Right ventricle myocardium inferior (tissue), 1 donor: ENCODE results near the gene RSPO1. TPM values are rescaled to one million over a fixed set of nuclear protein-coding genes. Genes with fewer than 3 reads are reported as not detected.
"Not testable (repeated sequence)": the region's sequence is repeated elsewhere in the genome, so short reads cannot be mapped to it uniquely, and the experiment has no call there.

Experiments
- ATAC-seq: fragments of 200-7000 bp; cut with Tn5 transposase; one replicate; pipeline ENCODE4 v1.9.1; 2020; ENCODE audit warnings: mild to moderate bottlenecking, moderate library complexity
- DNase-seq: peaks from one replicate; pipeline ENCODE4 v3.0.0; 2021; ENCODE audit errors: missing footprints
- intact Hi-C: fragments of 100-400 bp; cut with DNase I; formaldehyde crosslinking; loops from one replicate; pipeline ENCODE4 v1.11.0; 2022
- long read RNA-seq: library from polyadenylated mRNA; unstranded; transcript quantifications from one replicate; pipeline ENCODE4 v2.0.0, GENCODE V29; 2021
- total RNA-seq: library from RNA; stranded (reverse); fragmentation: NEBNext Ultra II Directional; extraction: Animal tissue kit (Norgen Biotek cat#: 25700); gene quantifications from one replicate; pipeline ENCODE4 v1.2.1, GENCODE V29; 2021
- donor health status: DM: no; HTN: yes; CAD: no; lungs with severe emphysema.

RSPO1 gene
- not detected for total RNA-seq
- long read RNA-seq: 0 reads

GRCh38 chr1:37634244-37634991 lies at the start of gene RSPO1:
Gene RSPO1 (minus strand): TSS chr1:37634892. CDS start chr1:37629661, 5,231 bp downstream.
- intact Hi-C loops: no loop called here
- ATAC-seq (no peak), DNase-seq (no peak)

GRCh38 chr1:37684182-37684581 lies 49.5 kb upstream of the RSPO1 start:
- DNase-seq, ATAC-seq: not testable (repeated sequence)
- intact Hi-C loops: loop anchor here (5.0 kb wide), 1 partner anchor 82 kb away; no protein-coding TSS in a partner anchor

DNA sequence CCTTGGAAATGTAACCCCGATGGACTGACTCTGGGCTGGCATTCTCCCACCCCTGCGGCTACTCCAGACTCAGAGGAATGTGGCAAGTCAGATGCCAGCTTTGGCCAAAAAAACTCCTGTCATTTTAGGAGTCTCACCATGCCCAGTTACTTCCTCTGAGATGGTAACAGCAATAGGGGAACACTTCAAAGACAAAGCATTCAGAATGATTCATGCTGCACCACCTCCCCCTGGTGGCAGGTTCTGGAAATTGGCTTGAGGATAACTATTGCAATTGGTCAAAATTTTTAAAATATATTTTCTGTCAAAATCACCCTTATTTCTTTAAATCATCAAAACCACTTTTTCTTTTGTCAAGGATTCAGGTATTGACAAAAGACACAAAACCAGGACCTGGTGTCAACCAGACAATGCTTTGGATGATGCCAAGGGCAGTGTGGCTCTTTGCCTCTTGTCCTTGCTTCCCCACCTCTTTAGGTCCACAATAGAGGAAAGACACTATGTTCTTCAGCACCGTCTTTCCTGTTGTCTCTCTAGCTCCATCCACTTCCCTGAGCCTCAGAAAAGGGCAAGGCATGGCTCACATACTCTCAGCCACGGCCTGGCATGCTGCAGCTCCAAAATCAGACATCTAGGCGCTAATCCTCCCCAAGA lies 47.8 kb upstream of the RSPO1 start:
- ATAC-seq (peak; percentile 46), DNase-seq (no peak)
- intact Hi-C loops: loop anchor here (1.0 to 5.0 kb wide), 2 partner anchors 80 to 228 kb away; no protein-coding TSS in a partner anchor

DNA sequence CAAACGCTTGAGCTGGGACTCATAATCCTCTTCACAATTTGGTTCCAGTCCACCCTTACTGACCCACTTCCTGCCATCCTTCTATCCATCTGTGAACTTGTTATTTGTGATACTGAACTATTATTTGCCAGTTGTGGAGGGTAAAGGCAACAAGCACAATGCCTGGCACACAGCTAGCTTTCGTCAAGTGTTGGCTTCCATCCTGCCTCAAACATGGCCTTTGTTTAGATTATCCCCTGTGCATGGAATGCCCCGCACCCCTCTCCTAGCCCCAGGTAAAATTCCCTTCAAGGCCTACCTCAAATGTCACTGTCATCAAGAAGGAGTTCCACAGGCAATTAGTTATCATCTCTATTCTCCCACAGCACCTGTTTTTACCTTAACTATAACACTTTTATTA lies 46.2 kb upstream of the RSPO1 start:
- intact Hi-C loops: loop anchor here (5.0 kb wide), 1 partner anchor 79 kb away; no protein-coding TSS in a partner anchor
- no peak for DNase-seq
- ATAC-seq: no peak

DNA sequence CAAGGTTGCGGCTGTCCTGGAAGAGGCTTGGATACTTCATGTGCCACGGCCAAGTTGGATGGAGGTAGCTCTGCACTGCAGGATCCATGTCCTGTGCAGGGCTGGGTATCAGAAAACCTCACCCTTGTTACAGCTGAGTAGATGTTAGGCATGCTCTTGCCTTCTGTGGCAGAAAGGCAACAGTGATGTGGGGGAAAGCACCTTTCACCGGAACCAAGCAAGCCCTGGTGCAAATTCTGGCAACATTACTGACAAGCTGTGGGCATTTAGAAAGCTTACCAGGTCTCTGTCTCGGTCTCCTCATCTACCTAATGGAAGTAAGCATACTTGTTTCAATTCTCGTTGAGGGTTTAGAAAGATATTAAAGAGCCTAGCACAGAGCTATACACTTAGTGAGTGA lies 43.1 kb upstream of the RSPO1 start:
- ATAC-seq: no peak
- intact Hi-C loops: no loop called here
- no peak for DNase-seq

GRCh38 chr1:37677143-37677439 lies 42.4 kb upstream of the RSPO1 start:
- ATAC-seq (no peak), DNase-seq (no peak)
- intact Hi-C loops: no loop called here

DNA sequence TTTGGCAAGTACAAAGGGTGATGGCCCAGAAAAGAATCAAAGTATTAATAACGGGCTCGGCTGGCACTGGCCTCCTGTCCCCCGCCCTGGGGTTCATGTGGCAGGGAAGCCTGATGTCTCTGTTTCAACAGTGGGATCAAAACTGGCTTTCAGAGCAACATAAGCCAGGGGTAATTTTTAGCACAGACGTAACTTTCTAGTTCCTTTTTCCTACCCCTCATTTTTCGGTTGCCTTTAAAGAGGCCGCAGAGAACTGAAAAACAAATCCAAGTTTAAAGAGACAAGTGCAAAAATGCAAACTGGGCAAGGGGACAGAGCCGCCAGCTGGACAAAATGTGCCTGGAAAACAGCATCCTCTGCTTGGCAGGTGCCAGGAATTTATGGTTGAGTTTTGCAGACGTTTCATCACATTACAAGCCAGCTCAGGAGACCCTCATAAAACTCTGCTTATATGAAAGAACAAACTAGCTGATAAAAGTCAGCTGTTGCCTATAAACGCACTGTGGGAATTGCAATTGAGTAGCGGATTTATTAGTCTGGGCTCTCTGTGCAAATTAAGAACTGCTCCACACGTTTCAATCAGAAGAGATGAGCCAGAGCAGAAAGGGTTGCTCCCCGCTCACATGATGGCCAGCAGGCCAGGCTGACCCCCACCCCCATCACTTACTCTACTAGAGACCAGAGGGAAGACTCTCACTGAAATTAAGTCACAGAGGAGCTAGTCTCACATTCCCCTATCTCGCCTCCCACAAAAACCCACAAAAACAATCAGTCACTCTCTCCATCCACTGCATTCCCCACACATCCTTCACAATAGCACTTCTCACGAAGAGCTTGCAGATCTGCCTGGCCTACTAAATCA lies 41.8 kb upstream of the RSPO1 start:
- no peak for DNase-seq
- intact Hi-C loops: no loop called here
- no peak for ATAC-seq

DNA sequence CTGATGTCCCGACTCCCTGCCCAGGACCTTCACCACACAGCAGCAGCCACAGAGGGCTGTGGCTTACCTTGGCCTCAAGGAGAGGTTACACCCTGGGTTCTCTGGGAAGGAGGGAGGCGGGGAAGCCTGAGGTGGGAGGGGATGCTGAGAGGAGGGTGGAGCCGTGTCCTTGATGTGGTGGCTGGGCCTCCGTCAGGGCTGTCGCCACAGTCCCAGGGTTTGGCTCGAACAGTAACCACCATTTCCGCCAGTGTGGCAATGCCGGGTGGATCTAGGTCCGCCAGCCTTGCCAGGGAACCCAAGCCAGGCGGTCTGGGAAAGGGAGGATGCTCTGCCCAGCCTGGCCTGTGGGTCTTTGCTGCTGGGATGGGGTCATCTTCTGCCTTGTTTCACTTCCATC lies 39.2 kb upstream of the RSPO1 start:
- no peak for ATAC-seq

GRCh38 chr1:37672136-37672870 lies 37.6 kb upstream of the RSPO1 start:
- ATAC-seq (no peak), DNase-seq (no peak)
- intact Hi-C loops: no loop called here

More for the DNA sequence above, 39.2 kb upstream of the RSPO1 start:
- intact Hi-C loops: no loop called here
- no peak for DNase-seq

- DNase-seq (no peak), ATAC-seq (no peak)
Measured at GRCh38 chr1:37671261-37671660, 36.6 kb upstream of the RSPO1 start.

DNA sequence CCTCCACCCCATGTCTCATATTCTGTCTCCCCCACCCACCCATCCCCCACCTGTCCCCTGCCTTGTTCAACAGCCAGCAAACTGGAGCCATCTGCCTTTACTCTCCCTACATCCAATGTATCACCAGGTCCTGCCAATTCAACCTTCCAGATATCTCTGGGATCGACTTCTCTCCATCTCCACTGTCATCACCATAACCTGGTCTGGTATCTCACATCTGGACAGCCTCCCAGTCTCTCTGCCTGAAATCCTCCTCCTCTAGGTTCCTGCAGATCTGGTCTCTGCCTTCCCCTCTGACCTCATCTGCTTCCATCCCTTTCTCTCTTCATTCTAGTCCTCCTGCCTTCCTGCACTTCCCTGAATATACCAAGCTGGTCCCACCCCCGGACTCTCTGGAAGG lies 35.4 kb upstream of the RSPO1 start:
- intact Hi-C loops: no loop called here

More at GRCh38 chr1:37671261-37671660, 36.6 kb upstream of the RSPO1 start:
- intact Hi-C loops: no loop called here

GRCh38 chr1:37667023-37667671 lies 32.5 kb upstream of the RSPO1 start:
- intact Hi-C loops: no loop called here
- no peak for ATAC-seq
- no peak for DNase-seq

More for the DNA sequence above, 35.4 kb upstream of the RSPO1 start:
- no peak for ATAC-seq
- no peak for DNase-seq

- intact Hi-C loops: no loop called here
- no peak for ATAC-seq
- DNase-seq: no peak
Measured at GRCh38 chr1:37666241-37666867, 31.7 kb upstream of the RSPO1 start.

DNA sequence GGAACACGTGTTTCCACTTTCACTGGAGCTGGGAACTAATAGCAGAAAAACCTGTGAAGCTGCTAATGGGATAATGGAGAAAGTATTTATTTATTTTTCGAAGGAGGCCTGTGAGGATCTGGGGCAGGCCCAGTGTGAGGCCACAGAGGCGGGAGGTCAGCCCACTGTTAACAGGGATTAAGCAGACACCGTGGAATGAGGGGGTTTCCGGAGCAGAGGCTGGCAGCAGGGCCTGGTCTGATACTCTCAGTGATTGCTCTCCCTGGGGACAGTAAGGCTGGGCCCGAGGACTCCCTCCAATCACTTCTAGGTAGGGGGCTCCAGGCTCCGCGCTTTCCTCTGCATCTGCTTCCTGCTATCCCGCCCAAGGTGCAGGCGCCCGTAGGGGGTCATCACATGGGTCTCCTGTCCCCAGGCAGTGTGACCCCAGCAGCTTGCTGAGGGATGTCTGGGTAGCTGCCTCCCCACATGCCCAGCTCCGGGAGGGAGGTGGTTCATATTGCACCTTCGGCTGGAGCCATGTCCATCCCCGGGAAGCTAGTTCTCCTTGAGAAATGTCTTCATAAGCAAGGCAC lies 28.8 kb upstream of the RSPO1 start:
- DNase-seq: no peak
- intact Hi-C loops: no loop called here
- no peak for ATAC-seq

DNA sequence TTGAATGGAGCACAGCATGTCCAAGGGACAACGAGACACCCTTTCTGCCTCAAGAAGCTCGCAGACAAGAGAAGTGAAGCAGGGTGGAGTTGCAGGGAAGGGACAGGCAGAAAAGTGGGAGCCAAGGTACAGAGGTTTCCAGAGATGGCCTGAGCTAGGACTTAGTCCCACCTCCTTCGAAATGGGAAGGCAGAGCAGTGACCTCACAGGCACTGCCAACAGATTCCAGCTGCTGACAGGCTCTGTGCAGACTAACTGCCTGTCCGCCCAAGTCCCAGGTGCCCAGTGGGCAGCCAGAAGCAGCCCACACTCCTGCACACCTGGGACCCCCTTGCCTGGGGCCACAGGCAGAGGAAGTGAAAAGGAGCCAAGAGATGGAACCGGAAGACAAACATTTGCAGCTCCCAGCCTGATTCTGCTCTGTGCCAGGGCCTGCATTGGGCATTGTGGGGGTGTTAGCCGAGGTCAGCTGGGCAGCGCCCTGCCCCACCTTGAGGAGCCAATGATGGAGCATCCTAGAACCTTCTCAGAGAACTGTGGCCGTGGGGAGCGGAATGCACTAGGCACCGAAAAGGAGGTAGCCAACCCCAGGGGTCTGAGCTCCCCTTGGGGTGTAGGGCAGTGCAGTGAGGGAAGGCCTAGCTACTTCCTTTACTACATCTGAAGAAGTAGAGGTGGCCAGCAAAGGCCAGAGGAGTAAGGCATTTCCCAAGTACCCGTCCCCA lies 27.5 kb upstream of the RSPO1 start:
- ATAC-seq (no peak), DNase-seq (no peak)
- intact Hi-C loops: no loop called here

GRCh38 chr1:37661401-37661800 lies 26.7 kb upstream of the RSPO1 start:
- DNase-seq (no peak), ATAC-seq (no peak)
- intact Hi-C loops: no loop called here

DNA sequence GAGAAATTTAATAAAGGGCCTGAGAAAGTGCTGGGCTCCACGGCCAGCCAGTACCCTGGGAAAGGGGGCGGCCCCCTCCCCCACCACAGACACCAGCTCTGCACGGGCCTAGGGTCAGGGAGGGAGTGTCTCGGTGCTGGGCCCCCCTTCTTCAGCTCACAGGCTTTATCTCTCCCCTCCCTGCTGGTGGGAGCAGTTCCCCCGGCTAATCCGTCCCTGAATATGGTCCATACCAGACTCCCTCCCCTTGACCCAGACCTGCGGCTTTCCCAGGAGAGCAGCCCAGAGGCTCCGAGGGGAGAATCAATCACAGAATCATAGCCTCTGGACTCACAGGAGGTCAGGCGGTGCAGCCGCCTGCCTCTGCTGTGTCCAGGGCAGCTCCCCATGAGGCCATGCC lies 26.0 kb upstream of the RSPO1 start:
- DNase-seq (no peak), ATAC-seq (no peak)
- intact Hi-C loops: no loop called here
